ENCODE measurements around the gene APBA2. TPM values are rescaled to one million over a fixed set of nuclear protein-coding genes. Genes with fewer than 3 reads are reported as not detected.

APBA2 gene
- total RNA-seq, 1 experiment from 2014 or later, result 11.2 TPM

DNA sequence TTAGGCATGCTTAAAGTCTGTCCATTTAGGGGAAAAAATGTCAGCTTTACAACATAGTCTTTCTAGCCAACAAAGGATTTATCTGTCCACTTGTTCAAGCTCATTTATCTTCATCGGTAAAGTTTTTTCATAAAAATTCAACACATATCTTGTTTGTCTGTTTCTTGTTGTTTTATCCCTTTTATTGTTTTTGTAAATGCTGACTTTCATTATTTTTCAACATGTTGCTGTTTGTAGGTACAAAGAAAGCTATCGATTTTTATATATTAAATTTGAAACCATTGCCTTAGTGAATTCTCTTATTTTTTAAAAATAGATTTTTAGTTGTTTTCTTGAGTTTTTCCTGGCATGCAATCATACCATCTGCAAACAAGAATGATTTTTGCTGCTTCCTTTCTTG lies 198.1 kb downstream of the APBA2 start (continued):
- TF ChIP-seq, protein P1, sequence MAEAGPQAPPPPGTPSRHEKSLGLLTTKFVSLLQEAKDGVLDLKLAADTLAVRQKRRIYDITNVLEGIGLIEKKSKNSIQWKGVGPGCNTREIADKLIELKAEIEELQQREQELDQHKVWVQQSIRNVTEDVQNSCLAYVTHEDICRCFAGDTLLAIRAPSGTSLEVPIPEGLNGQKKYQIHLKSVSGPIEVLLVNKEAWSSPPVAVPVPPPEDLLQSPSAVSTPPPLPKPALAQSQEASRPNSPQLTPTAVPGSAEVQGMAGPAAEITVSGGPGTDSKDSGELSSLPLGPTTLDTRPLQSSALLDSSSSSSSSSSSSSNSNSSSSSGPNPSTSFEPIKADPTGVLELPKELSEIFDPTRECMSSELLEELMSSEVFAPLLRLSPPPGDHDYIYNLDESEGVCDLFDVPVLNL (CRISPR knock-in tag; IDR thresholded peaks at IDR 0.05; ENCODE audit: borderline replicate concordance, low read depth), result no peak
- TF ChIP-seq TEAD4 (CRISPR knock-in tag; IDR thresholded peaks at IDR 0.05) (no peak), TCF7 (CRISPR knock-in tag; IDR thresholded peaks at IDR 0.05; ENCODE audit: low read depth) (no peak), GTF2I (CRISPR knock-in tag; conservative IDR thresholded peaks at IDR 0.05) (no peak), ELF4 (CRISPR knock-in tag; IDR thresholded peaks at IDR 0.05; ENCODE audit: low read depth) (no peak)

DNA sequence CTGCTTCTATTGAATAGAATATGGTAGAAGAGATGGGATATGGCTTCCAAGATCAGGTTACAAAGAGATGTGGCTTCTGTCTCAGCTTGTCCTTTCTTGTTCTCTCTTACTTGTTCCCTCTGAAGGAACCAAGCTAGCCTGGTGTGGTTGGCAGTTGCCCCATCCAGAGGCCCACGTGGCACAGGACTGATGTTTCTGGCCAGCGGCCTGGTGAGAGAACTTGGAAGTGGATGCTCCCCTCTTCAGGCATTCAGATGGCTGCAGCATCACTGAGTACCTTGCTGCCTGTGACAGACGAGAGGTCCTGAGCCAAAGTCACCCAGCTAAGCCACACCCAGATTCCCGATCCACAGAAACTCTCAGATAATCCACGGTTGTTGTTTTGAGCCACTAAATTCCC lies 200.2 kb downstream of the APBA2 start:
- Mint-ChIP-seq H3K9me3 (peaks cover 17% of the 10 kb centered on the region), H3K27me3 (ENCODE audit: low read depth) (no peaks in the 10 kb centered on the region), H3K4me1 (peaks cover 8% of the 10 kb centered on the region; the same call in 1 of the 2 replicates), H3K27ac (no peak overlapping the region), H3K36me3 (peaks cover 10% of the 10 kb centered on the region), H3K4me3 (no peak overlapping the region)
- ChIA-PET POLR2A (no interaction called here), CTCF (interaction anchor here (0.9 to 1.6 kb wide), 2 partner anchors 16 to 54 kb away, joined by 3 to 4 read pairs; no protein-coding TSS in a partner anchor)
- no peak for DNase-seq (ENCODE audit: low spot score)
- TF ChIP-seq PRRX2 (CRISPR knock-in tag; IDR thresholded peaks at IDR 0.05), result no peak
- TF ChIP-seq HMGA2 (CRISPR knock-in tag; IDR thresholded peaks at IDR 0.05), result no peak
- no peak for TF ChIP-seq JUN (CRISPR knock-in tag; IDR thresholded peaks at IDR 0.05)
- no peak for TF ChIP-seq ATF1 (CRISPR knock-in tag; IDR thresholded peaks at IDR 0.05)
- TF ChIP-seq, protein P2, sequence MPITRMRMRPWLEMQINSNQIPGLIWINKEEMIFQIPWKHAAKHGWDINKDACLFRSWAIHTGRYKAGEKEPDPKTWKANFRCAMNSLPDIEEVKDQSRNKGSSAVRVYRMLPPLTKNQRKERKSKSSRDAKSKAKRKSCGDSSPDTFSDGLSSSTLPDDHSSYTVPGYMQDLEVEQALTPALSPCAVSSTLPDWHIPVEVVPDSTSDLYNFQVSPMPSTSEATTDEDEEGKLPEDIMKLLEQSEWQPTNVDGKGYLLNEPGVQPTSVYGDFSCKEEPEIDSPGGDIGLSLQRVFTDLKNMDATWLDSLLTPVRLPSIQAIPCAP (CRISPR knock-in tag; IDR thresholded peaks at IDR 0.05), result no peak
- TF ChIP-seq TP53 (CRISPR knock-in tag; IDR thresholded peaks at IDR 0.05), result no peak
- TF ChIP-seq, protein P3, sequence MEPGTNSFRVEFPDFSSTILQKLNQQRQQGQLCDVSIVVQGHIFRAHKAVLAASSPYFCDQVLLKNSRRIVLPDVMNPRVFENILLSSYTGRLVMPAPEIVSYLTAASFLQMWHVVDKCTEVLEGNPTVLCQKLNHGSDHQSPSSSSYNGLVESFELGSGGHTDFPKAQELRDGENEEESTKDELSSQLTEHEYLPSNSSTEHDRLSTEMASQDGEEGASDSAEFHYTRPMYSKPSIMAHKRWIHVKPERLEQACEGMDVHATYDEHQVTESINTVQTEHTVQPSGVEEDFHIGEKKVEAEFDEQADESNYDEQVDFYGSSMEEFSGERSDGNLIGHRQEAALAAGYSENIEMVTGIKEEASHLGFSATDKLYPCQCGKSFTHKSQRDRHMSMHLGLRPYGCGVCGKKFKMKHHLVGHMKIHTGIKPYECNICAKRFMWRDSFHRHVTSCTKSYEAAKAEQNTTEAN (CRISPR knock-in tag; IDR thresholded peaks at IDR 0.05), result no peak
- no peak for TF ChIP-seq GABPB1 (CRISPR knock-in tag; IDR thresholded peaks at IDR 0.05)
- ATAC-seq, result no peak

DNA sequence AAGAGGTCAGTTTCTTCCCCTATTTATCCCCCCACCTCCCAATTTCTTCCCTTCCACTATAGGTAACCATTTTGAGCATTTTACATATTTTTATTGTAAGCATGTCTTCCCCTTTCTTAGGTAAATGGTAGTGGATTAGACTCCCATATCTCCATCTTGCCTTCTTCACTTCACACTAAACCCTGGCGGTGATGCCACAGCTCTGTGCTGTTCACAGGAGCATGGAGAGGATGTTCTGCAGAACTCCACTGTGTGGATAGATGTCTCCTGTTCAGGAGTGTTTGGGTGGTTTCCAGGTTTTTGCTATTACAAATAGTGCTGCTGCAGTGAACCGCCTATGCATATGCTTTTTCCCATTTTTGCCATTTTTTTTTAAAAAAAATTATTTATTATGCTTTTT lies 201.1 kb downstream of the APBA2 start:
- POLR2A ChIA-PET, result no interaction called here
- peaks cover 11% of the 10 kb centered on the region for H3K4me1 Mint-ChIP-seq
- no peak for DNase-seq (ENCODE audit: low spot score)
- CTCF ChIA-PET, result interaction anchor here (0.9 to 8.2 kb wide), 3 partner anchors 8 to 17 kb away, joined by 3 to 153 read pairs (median 68); no protein-coding TSS in a partner anchor
- no peak for ATAC-seq
- H3K9me3 Mint-ChIP-seq, result peaks cover 17% of the 10 kb centered on the region
- H3K36me3 Mint-ChIP-seq, result peaks cover 10% of the 10 kb centered on the region
- H3K4me3 Mint-ChIP-seq, result no peak overlapping the region
- H3K27ac Mint-ChIP-seq, result no peak overlapping the region
- H3K27me3 Mint-ChIP-seq (ENCODE audit: low read depth), result no peaks in the 10 kb centered on the region
- TF ChIP-seq, protein P4, sequence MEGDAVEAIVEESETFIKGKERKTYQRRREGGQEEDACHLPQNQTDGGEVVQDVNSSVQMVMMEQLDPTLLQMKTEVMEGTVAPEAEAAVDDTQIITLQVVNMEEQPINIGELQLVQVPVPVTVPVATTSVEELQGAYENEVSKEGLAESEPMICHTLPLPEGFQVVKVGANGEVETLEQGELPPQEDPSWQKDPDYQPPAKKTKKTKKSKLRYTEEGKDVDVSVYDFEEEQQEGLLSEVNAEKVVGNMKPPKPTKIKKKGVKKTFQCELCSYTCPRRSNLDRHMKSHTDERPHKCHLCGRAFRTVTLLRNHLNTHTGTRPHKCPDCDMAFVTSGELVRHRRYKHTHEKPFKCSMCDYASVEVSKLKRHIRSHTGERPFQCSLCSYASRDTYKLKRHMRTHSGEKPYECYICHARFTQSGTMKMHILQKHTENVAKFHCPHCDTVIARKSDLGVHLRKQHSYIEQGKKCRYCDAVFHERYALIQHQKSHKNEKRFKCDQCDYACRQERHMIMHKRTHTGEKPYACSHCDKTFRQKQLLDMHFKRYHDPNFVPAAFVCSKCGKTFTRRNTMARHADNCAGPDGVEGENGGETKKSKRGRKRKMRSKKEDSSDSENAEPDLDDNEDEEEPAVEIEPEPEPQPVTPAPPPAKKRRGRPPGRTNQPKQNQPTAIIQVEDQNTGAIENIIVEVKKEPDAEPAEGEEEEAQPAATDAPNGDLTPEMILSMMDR (IDR thresholded peaks at IDR 0.05), result no peak
- TF ChIP-seq, protein P5, sequence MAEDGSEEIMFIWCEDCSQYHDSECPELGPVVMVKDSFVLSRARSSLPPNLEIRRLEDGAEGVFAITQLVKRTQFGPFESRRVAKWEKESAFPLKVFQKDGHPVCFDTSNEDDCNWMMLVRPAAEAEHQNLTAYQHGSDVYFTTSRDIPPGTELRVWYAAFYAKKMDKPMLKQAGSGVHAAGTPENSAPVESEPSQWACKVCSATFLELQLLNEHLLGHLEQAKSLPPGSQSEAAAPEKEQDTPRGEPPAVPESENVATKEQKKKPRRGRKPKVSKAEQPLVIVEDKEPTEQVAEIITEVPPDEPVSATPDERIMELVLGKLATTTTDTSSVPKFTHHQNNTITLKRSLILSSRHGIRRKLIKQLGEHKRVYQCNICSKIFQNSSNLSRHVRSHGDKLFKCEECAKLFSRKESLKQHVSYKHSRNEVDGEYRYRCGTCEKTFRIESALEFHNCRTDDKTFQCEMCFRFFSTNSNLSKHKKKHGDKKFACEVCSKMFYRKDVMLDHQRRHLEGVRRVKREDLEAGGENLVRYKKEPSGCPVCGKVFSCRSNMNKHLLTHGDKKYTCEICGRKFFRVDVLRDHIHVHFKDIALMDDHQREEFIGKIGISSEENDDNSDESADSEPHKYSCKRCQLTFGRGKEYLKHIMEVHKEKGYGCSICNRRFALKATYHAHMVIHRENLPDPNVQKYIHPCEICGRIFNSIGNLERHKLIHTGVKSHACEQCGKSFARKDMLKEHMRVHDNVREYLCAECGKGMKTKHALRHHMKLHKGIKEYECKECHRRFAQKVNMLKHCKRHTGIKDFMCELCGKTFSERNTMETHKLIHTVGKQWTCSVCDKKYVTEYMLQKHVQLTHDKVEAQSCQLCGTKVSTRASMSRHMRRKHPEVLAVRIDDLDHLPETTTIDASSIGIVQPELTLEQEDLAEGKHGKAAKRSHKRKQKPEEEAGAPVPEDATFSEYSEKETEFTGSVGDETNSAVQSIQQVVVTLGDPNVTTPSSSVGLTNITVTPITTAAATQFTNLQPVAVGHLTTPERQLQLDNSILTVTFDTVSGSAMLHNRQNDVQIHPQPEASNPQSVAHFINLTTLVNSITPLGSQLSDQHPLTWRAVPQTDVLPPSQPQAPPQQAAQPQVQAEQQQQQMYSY (CRISPR knock-in tag; IDR thresholded peaks at IDR 0.05), result no peak
- TF ChIP-seq, protein P6, sequence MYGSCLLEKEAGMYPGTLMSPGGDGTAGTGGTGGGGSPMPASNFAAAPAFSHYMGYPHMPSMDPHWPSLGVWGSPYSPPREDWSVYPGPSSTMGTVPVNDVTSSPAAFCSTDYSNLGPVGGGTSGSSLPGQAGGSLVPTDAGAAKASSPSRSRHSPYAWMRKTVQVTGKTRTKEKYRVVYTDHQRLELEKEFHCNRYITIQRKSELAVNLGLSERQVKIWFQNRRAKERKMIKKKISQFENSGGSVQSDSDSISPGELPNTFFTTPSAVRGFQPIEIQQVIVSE (CRISPR knock-in tag; IDR thresholded peaks at IDR 0.05; ENCODE audit: borderline replicate concordance), result no peak
- TF ChIP-seq NFE2L1 (CRISPR knock-in tag; IDR thresholded peaks at IDR 0.05), result no peak
- TF ChIP-seq TP53 (CRISPR knock-in tag; IDR thresholded peaks at IDR 0.05), result no peak
- TF ChIP-seq ELF4 (CRISPR knock-in tag; IDR thresholded peaks at IDR 0.05; ENCODE audit: low read depth), result no peak
- TF ChIP-seq, protein P7, sequence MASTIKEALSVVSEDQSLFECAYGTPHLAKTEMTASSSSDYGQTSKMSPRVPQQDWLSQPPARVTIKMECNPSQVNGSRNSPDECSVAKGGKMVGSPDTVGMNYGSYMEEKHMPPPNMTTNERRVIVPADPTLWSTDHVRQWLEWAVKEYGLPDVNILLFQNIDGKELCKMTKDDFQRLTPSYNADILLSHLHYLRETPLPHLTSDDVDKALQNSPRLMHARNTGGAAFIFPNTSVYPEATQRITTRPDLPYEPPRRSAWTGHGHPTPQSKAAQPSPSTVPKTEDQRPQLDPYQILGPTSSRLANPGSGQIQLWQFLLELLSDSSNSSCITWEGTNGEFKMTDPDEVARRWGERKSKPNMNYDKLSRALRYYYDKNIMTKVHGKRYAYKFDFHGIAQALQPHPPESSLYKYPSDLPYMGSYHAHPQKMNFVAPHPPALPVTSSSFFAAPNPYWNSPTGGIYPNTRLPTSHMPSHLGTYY (CRISPR knock-in tag; IDR thresholded peaks at IDR 0.05), result no peak
- no peak for TF ChIP-seq GTF2I (CRISPR knock-in tag; conservative IDR thresholded peaks at IDR 0.05)
- TF ChIP-seq, protein P8, sequence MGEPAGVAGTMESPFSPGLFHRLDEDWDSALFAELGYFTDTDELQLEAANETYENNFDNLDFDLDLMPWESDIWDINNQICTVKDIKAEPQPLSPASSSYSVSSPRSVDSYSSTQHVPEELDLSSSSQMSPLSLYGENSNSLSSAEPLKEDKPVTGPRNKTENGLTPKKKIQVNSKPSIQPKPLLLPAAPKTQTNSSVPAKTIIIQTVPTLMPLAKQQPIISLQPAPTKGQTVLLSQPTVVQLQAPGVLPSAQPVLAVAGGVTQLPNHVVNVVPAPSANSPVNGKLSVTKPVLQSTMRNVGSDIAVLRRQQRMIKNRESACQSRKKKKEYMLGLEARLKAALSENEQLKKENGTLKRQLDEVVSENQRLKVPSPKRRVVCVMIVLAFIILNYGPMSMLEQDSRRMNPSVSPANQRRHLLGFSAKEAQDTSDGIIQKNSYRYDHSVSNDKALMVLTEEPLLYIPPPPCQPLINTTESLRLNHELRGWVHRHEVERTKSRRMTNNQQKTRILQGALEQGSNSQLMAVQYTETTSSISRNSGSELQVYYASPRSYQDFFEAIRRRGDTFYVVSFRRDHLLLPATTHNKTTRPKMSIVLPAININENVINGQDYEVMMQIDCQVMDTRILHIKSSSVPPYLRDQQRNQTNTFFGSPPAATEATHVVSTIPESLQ (CRISPR knock-in tag; IDR thresholded peaks at IDR 0.05), result no peak
- TF ChIP-seq ZBTB21 (CRISPR knock-in tag; IDR thresholded peaks at IDR 0.05; ENCODE audit: borderline replicate concordance), result no peak
